H1 (cell line): ENCODE data around the gene SERPINF2. TPM values are rescaled to one million over a fixed set of nuclear protein-coding genes. Genes with fewer than 3 reads are reported as not detected.

Experiments used
- CTCF ChIA-PET: fragments of 300-600 bp; sonication (Branson Sonifier 250); formaldehyde crosslinking; loops from one replicate; lab custom pipeline; 2021; ENCODE audit not compliant: partially characterized antibody; lab: Charles Lee
- POLR2A ChIA-PET: fragments of 300-600 bp; sonication (Branson Sonifier 250); formaldehyde crosslinking; loops from one replicate; lab custom pipeline; 2021; ENCODE audit warnings: inconsistent platforms; ENCODE audit not compliant: partially characterized antibody; lab: Charles Lee
- DNase-seq, 2 experiments: peaks; one replicate each; pipeline versions ENCODE4 v3.0.0 to v3.0.0-alpha.2; 2010 to 2022; ENCODE audit warnings: low spot score in 2 of 2, low read depth in 1 of 2, mixed read lengths in 1 of 2
- FAIRE-seq: peaks from 2 replicates; lab custom pipeline; 2011; peaks lifted over from hg19 to GRCh38; lab: Jason Lieb, UNC
- H2AFZ ChIP-seq: 2 replicates; pipeline ENCODE4 v1.8.1; 2012; ENCODE audit warnings: low read length, inconsistent platforms
- H2AK5ac ChIP-seq: 2 replicates; pipeline ENCODE4 v1.6.1; 2013; ENCODE audit warnings: low read depth, low read length
- H2BK120ac ChIP-seq: replicated peaks from 2 replicates; pipeline ENCODE3; 2013; ENCODE audit warnings: low read depth, low read length, inconsistent platforms
- H2BK12ac ChIP-seq: 2 replicates; pipeline ENCODE4 v1.6.1; 2013; ENCODE audit warnings: low read depth, low read length
- H2BK15ac ChIP-seq: 2 replicates; pipeline ENCODE4 v1.6.1; 2013; ENCODE audit warnings: low read length
- H2BK20ac ChIP-seq: 2 replicates; pipeline ENCODE4 v1.6.1; 2013; ENCODE audit warnings: low read length
- H2BK5ac ChIP-seq: 2 replicates; pipeline ENCODE4 v1.6.1; 2013; ENCODE audit warnings: low read depth, low read length
- H3K14ac ChIP-seq: 2 replicates; pipeline ENCODE4 v1.6.1; 2013; ENCODE audit warnings: inconsistent platforms; ENCODE audit not compliant: insufficient read length
- H3K18ac ChIP-seq: 2 replicates; pipeline ENCODE4 v1.6.1; 2013; ENCODE audit warnings: low read length; ENCODE audit errors: extremely low read depth
- H3K23ac ChIP-seq: 2 replicates; pipeline ENCODE4 v1.6.1; 2013; ENCODE audit warnings: inconsistent platforms; ENCODE audit not compliant: insufficient read length
- H3K23me2 ChIP-seq: 2 replicates; pipeline ENCODE4 v1.6.1; 2013; ENCODE audit warnings: low read depth, low read length
- H3K27ac ChIP-seq: 2 replicates; pipeline ENCODE4 v1.6.1; 2011; ENCODE audit warnings: low read depth, low read length, inconsistent platforms
- H3K27me3 ChIP-seq, 4 experiments: replicated peaks in 1 of 4; 1 replicate in 1 of 4; 2 replicates in 3 of 4; pipeline versions ENCODE4 v1.6.1 to v1.8.1; 2011 to 2013; ENCODE audit warnings: low read length in 3 of 4, mild to moderate bottlenecking in 3 of 4, inconsistent platforms in 2 of 4, mixed read lengths in 2 of 4, moderate library complexity in 1 of 4; ENCODE audit not compliant: control insufficient read depth in 3 of 4, insufficient read depth in 3 of 4; ENCODE audit errors: extremely low read depth in 1 of 4
- H3K36me3 ChIP-seq, 4 experiments: 2 replicates each; pipeline versions ENCODE4 v1.6.1 to v1.8.1; 2011 to 2013; ENCODE audit warnings: mild to moderate bottlenecking in 4 of 4, low read length in 3 of 4, moderate library complexity in 2 of 4, control low read depth in 1 of 4, inconsistent platforms in 1 of 4; ENCODE audit not compliant: insufficient read depth in 4 of 4, control insufficient read depth in 2 of 4
- H3K4ac ChIP-seq: replicated peaks from 2 replicates; pipeline ENCODE3; 2013; ENCODE audit warnings: low read length, low read depth, mixed read lengths, inconsistent platforms; ENCODE audit not compliant: insufficient read length
- H3K4me1 ChIP-seq, 4 experiments: replicated peaks in 1 of 4; 1 replicate in 1 of 4; 2 replicates in 3 of 4; pipeline versions ENCODE4 v1.6.1 to v1.8.1; 2011 to 2013; ENCODE audit warnings: low read length in 3 of 4, inconsistent platforms in 2 of 4, mixed read lengths in 1 of 4; ENCODE audit not compliant: insufficient read depth in 4 of 4, control insufficient read depth in 3 of 4
- H3K4me2 ChIP-seq, 2 experiments: 2 replicates each; pipeline versions ENCODE4 v1.6.1 to v1.8.1; 2011 to 2013; ENCODE audit warnings: low read depth in 2 of 2, low read length in 2 of 2, control low read depth in 1 of 2, inconsistent platforms in 1 of 2, mild to moderate bottlenecking in 1 of 2; ENCODE audit not compliant: insufficient read depth in 1 of 2
- H3K4me3 ChIP-seq, 4 experiments: fragments of 200-600, 300-600 bp in 1 of 4; sonication (generic), shearing (Covaris generic), sonication (Bioruptor Twin) in 1 of 4; 2 replicates each; pipeline versions ENCODE4 v1.5.1 to v1.8.1; 2011 to 2016; ENCODE audit warnings: low read length in 4 of 4, low read depth in 3 of 4, control low read depth in 2 of 4, inconsistent platforms in 2 of 4, mild to moderate bottlenecking in 2 of 4, mixed read lengths in 1 of 4, moderate library complexity in 1 of 4; ENCODE audit not compliant: insufficient read depth in 2 of 4; ENCODE audit errors: extremely low read depth in 1 of 4
- H3K56ac ChIP-seq: replicated peaks from 2 replicates; pipeline ENCODE3; 2013; ENCODE audit warnings: low read depth, mild to moderate bottlenecking, mixed read lengths, low read length, inconsistent platforms; ENCODE audit not compliant: insufficient read length
- H3K79me1 ChIP-seq: 2 replicates; pipeline ENCODE4 v1.6.1; 2013; ENCODE audit warnings: low read depth, low read length, control low read depth
- H3K79me2 ChIP-seq, 2 experiments: 2 replicates each; pipeline versions ENCODE4 v1.6.1 to v1.8.1; 2012 to 2013; ENCODE audit warnings: low read length in 2 of 2, mild to moderate bottlenecking in 2 of 2, inconsistent platforms in 1 of 2; ENCODE audit not compliant: insufficient read depth in 2 of 2, control insufficient read depth in 1 of 2
- H3K9ac ChIP-seq, 4 experiments: replicated peaks in 1 of 4; 1 replicate in 1 of 4; 2 replicates in 3 of 4; pipeline versions ENCODE4 v1.6.1 to v1.8.1; 2011 to 2013; ENCODE audit warnings: low read depth in 3 of 4, low read length in 3 of 4, control low read depth in 2 of 4, mild to moderate bottlenecking in 2 of 4, moderate library complexity in 2 of 4, inconsistent platforms in 1 of 4; ENCODE audit errors: extremely low read depth in 1 of 4
- H3K9me3 ChIP-seq, 2 experiments: 2 replicates each; pipeline versions ENCODE4 v1.6.1 to v1.8.1; 2012 to 2013; ENCODE audit warnings: mild to moderate bottlenecking in 2 of 2, moderate library complexity in 2 of 2, control low read depth in 1 of 2, inconsistent platforms in 1 of 2, low read depth in 1 of 2, low read length in 1 of 2, mixed read lengths in 1 of 2; ENCODE audit not compliant: insufficient read depth in 2 of 2
- H4K20me1 ChIP-seq, 2 experiments: replicated peaks in 1 of 2; 2 replicates each; pipeline versions ENCODE3 to v1.8.1; 2011 to 2013; ENCODE audit warnings: inconsistent platforms in 2 of 2, low read length in 2 of 2, mild to moderate bottlenecking in 1 of 2; ENCODE audit not compliant: insufficient read depth in 2 of 2, control insufficient read depth in 1 of 2
- H4K5ac ChIP-seq: 2 replicates; pipeline ENCODE4 v1.6.1; 2013; ENCODE audit warnings: low read length, low read depth, mixed read lengths, inconsistent platforms; ENCODE audit not compliant: insufficient read length
- H4K8ac ChIP-seq: 2 replicates; pipeline ENCODE4 v1.8.0; 2013; ENCODE audit warnings: mild to moderate bottlenecking, moderate library complexity, low read length, inconsistent platforms; ENCODE audit not compliant: insufficient read depth; ENCODE audit errors: extremely low read depth
- H4K91ac ChIP-seq: replicated peaks from 2 replicates; pipeline ENCODE3; 2013; ENCODE audit warnings: low read length, mixed read lengths, inconsistent platforms; ENCODE audit not compliant: insufficient read length
- FOSL1 ChIP-seq: IDR thresholded peaks from 2 replicates; pipeline ENCODE4 v1.6.1; 2011; ENCODE audit warnings: mild to moderate bottlenecking, low read depth, low read length, moderate library complexity; ENCODE audit not compliant: insufficient read depth
- GABPA ChIP-seq: IDR thresholded peaks from 2 replicates; pipeline ENCODE4 v1.6.1; 2011; ENCODE audit warnings: mild to moderate bottlenecking, low read length, moderate library complexity, borderline replicate concordance; ENCODE audit not compliant: insufficient read depth
- GTF2F1 ChIP-seq: IDR thresholded peaks from 2 replicates; pipeline ENCODE4 v1.6.1; 2012; ENCODE audit warnings: low read depth, low read length, improper control_type of control experiment, borderline replicate concordance
- KDM1A ChIP-seq: fragments of 200-600, 300-600 bp; sonication (generic); IDR thresholded peaks from 2 replicates; pipeline ENCODE4 v1.7.1; 2016; ENCODE audit warnings: mild to moderate bottlenecking, low read length, borderline replicate concordance
- POLR2AphosphoS5 ChIP-seq: IDR thresholded peaks from 2 replicates; pipeline ENCODE4 v1.6.1; 2011; ENCODE audit warnings: low read depth, low read length
- SRF ChIP-seq: IDR thresholded peaks from 2 replicates; pipeline ENCODE4 v1.6.1; 2011; ENCODE audit warnings: mild to moderate bottlenecking, low read depth, low read length, moderate library complexity
- TBP ChIP-seq: IDR thresholded peaks from 2 replicates; pipeline ENCODE4 v1.6.1; 2011; ENCODE audit warnings: low read depth, low read length, improper control_type of control experiment
- WGBS, 2 experiments: shearing (Covaris generic) in 1 of 2; methylation state at CpG; one replicate each; pipeline versions ENCODE4 v1.1.6 to v1.1.7; 2013 to 2015; ENCODE audit warnings: low lambda C conversion rate in 2 of 2, mixed read lengths in 2 of 2, inconsistent platforms in 1 of 2, low coverage in 1 of 2, missing lambda C conversion rate in 1 of 2; ENCODE audit not compliant: insufficient replicate concordance in 2 of 2, insufficient coverage in 1 of 2, insufficient read length in 1 of 2; ENCODE audit errors: extremely low coverage in 1 of 2, missing lambda C conversion rate in 1 of 2; 5-methylcytosine and 5-hydroxymethylcytosine counted together
- polyA plus RNA-seq, 7 experiments: library from polyadenylated mRNA; depleted of rRNA in 3 of 7; stranded (reverse) in 5 of 7; unstranded in 2 of 7; fragments of >200 nt in 5 of 7; fragments of 200-250 nt in 2 of 7; gene quantifications; 1 replicate in 5 of 7; 2 replicates in 1 of 7; 4 replicates in 1 of 7; pipeline versions ENCODE4 v1.2.1 to v1.2.3, GENCODE V29; 2011 to 2013; ENCODE audit warnings: missing spikeins in 2 of 7, mixed read lengths in 2 of 7
- total RNA-seq: library from RNA; stranded (reverse); fragmentation: NEBNext Ultra II Directional; extraction: Animal tissue kit (Norgen Biotek cat#: 25700); gene quantifications from 2 replicates; pipeline ENCODE4 v1.2.1, GENCODE V29; 2021
- TF ChIP-seq, protein P1 (sequence below): IDR thresholded peaks from 2 replicates; pipeline ENCODE4 v1.6.1; 2011; ENCODE audit warnings: low read length, improper control_type of control experiment
- TF ChIP-seq, protein P2 (sequence below), 3 experiments: IDR thresholded peaks; 1 replicate in 2 of 3; 2 replicates in 1 of 3; pipeline versions ENCODE4 v1.5.1 to v1.6.1; 2011; ENCODE audit warnings: low read length in 3 of 3, mild to moderate bottlenecking in 3 of 3, inconsistent platforms in 2 of 3, low read depth in 1 of 3, moderate library complexity in 1 of 3; ENCODE audit not compliant: insufficient read depth in 1 of 3; ENCODE audit errors: control extremely low read depth in 1 of 3
- TF ChIP-seq, protein P3 (sequence below): IDR thresholded peaks from 2 replicates; pipeline ENCODE4 v1.6.1; 2012; ENCODE audit warnings: inconsistent platforms

Gene SERPINF2
- total and polyA plus RNA-seq, 2 of the 8 experiments (the other 6 are each of a cell fraction or from before 2014, with no cell fraction given) = 1.8 to 3.2 TPM

DNA sequence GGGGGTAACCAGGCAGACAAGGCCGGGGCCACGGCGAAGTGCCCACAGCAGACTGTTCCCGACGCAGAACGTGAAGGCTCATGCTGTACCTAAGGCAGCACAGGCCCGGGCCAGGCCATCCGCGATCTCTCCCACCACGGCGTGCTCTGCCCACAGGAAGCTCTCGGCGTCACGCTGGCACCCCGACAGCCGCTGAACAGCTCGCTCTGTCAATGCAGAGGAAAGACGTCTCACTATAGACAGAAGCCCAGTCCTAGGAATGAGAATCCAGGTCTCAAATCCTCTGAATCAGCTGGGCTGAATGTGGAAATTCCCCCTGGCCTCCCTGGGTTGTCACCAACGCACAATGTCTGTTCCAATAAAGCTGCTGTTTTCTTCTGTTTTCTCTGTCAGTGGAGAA lies 40.6 kb downstream of the SERPINF2 start:
- H3K27ac ChIP-seq = no peak overlapping the region
- no peaks in the 10 kb centered on the region for H3K79me1 ChIP-seq
- 89% methylated on average over 19 of the region's 19 CpGs; no CpG with 5 or more reads in 1 of the 2 experiments for WGBS, 2 experiments
- no peak overlapping the region for H2BK120ac ChIP-seq
- DNase-seq (no peak), FAIRE-seq (no peak)
- no peak overlapping the region for H4K5ac ChIP-seq
- no peak overlapping the region for H3K56ac ChIP-seq
- POLR2A ChIA-PET = interaction anchor here (1.0 to 2.6 kb wide), 7 partner anchors 8 to 66 kb away, joined by 3 to 13 read pairs (median 4); partner anchors contain the start of gene SERPINF1
- H3K14ac ChIP-seq = no peak overlapping the region
- H2BK12ac ChIP-seq = no peak overlapping the region
- H2AFZ ChIP-seq = no peak overlapping the region
- no peak overlapping the region for H3K23ac ChIP-seq
- H4K8ac ChIP-seq = no peak overlapping the region
- H3K9ac ChIP-seq = no peak overlapping the region
- H3K9me3 ChIP-seq = no peaks in the 10 kb centered on the region
- no peak overlapping the region for H2BK20ac ChIP-seq
- H3K18ac ChIP-seq = no peak overlapping the region
- no peak overlapping the region for H2AK5ac ChIP-seq
- peaks cover 3 to 4% of the 10 kb centered on the region in 2 experiments for H4K20me1 ChIP-seq
- H2BK5ac ChIP-seq = no peak overlapping the region
- no peaks in the 10 kb centered on the region for H3K4me1 ChIP-seq
- CTCF ChIA-PET = interaction anchor here (0.6 to 8.1 kb wide), 28 partner anchors 9 to 459 kb away, joined by 3 to 117 read pairs (median 6); partner anchors contain the start of genes SERPINF1 and WDR81
- H3K36me3 ChIP-seq = peaks cover 13 to 46% (median 29%) of the 10 kb centered on the region in 4 experiments
- H3K4me3 ChIP-seq = no peak overlapping the region
- no peaks in the 10 kb centered on the region for H3K27me3 ChIP-seq
- no peak overlapping the region for H3K4me2 ChIP-seq
- no peaks in the 10 kb centered on the region for H3K23me2 ChIP-seq
- H3K4ac ChIP-seq = no peak overlapping the region
- no peak overlapping the region for H4K91ac ChIP-seq
- no peaks in the 10 kb centered on the region for H3K79me2 ChIP-seq
- no peak overlapping the region for H2BK15ac ChIP-seq
- no peak for TF ChIP-seq POLR2AphosphoS5
- no peak for TF ChIP-seq GABPA
- TF ChIP-seq SRF = no peak
- TF ChIP-seq TBP = no peak
- TF ChIP-seq KDM1A = no peak
- TF ChIP-seq, protein P1, sequence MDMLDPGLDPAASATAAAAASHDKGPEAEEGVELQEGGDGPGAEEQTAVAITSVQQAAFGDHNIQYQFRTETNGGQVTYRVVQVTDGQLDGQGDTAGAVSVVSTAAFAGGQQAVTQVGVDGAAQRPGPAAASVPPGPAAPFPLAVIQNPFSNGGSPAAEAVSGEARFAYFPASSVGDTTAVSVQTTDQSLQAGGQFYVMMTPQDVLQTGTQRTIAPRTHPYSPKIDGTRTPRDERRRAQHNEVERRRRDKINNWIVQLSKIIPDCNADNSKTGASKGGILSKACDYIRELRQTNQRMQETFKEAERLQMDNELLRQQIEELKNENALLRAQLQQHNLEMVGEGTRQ = no peak
- TF ChIP-seq, protein P2, sequence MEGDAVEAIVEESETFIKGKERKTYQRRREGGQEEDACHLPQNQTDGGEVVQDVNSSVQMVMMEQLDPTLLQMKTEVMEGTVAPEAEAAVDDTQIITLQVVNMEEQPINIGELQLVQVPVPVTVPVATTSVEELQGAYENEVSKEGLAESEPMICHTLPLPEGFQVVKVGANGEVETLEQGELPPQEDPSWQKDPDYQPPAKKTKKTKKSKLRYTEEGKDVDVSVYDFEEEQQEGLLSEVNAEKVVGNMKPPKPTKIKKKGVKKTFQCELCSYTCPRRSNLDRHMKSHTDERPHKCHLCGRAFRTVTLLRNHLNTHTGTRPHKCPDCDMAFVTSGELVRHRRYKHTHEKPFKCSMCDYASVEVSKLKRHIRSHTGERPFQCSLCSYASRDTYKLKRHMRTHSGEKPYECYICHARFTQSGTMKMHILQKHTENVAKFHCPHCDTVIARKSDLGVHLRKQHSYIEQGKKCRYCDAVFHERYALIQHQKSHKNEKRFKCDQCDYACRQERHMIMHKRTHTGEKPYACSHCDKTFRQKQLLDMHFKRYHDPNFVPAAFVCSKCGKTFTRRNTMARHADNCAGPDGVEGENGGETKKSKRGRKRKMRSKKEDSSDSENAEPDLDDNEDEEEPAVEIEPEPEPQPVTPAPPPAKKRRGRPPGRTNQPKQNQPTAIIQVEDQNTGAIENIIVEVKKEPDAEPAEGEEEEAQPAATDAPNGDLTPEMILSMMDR (IDR thresholded peaks at IDR 0.05; ENCODE audit: control extremely low read depth in 1 of 3, insufficient read depth in 1 of 3, low read depth in 1 of 3, low read length in 3 of 3) = no peak
- TF ChIP-seq FOSL1 = no peak
- no peak for TF ChIP-seq GTF2F1
- TF ChIP-seq, protein P3, sequence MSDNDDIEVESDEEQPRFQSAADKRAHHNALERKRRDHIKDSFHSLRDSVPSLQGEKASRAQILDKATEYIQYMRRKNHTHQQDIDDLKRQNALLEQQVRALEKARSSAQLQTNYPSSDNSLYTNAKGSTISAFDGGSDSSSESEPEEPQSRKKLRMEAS = no peak
